Esophagus squamous epithelium (tissue), 5 donors: ENCODE results near the gene ANKRD7. TPM values are rescaled to one million over a fixed set of nuclear protein-coding genes. Genes with fewer than 3 reads are reported as not detected.
A peak's percentile ranks its signal among the peaks of the same experiment; 100 is the strongest.

Experiments used
- DNase-seq: peaks from one replicate; lab custom pipeline; 2025; lab: John Stamatoyannopoulos, UW
- H3K27ac ChIP-seq, 4 donors: fragments of 200-600 bp; sonication (generic); one replicate each; pipeline ENCODE4 v1.5.1; 2016 to 2019; ENCODE audit warnings: mild to moderate bottlenecking in 1 of 4
- H3K27me3 ChIP-seq, 4 donors: fragments of 200-600 bp; sonication (generic); 1 replicate in 3 of 4; 2 replicates in 1 of 4; pipeline versions ENCODE4 v1.5.1 to v1.6.0; 2017 to 2021; ENCODE audit warnings: antibody characterized with exemption in 1 of 4
- H3K36me3 ChIP-seq, 3 donors: fragments of 200-600 bp; sonication (generic); one replicate each; pipeline ENCODE4 v1.5.1; 2016 to 2019
- H3K4me1 ChIP-seq, 3 donors: fragments of 200-600 bp; sonication (generic); one replicate each; pipeline ENCODE4 v1.5.1; 2017 to 2019
- H3K4me3 ChIP-seq, 4 donors: fragments of 200-600 bp; sonication (generic); 1 replicate in 3 of 4; 2 replicates in 1 of 4; pipeline ENCODE4 v1.5.1; 2016 to 2019; ENCODE audit warnings: mild to moderate bottlenecking in 2 of 4, moderate library complexity in 1 of 4
- H3K9me3 ChIP-seq, 3 donors: fragments of 200-600 bp; sonication (generic); one replicate each; pipeline ENCODE4 v1.5.1; 2016 to 2019
- CTCF ChIP-seq, 6 experiments: fragments of 450-650 bp in 4 of 6; fragments of 200-600 bp in 2 of 6; sonication (generic) in 2 of 6; IDR thresholded peaks; one replicate each; pipeline ENCODE4 v1.5.1; 2016 to 2019; ENCODE audit warnings: antibody characterized with exemption in 6 of 6, mild to moderate bottlenecking in 4 of 6, moderate library complexity in 4 of 6
- POLR2A ChIP-seq, 4 donors: fragments of 450-650 bp; IDR thresholded peaks; one replicate each; pipeline ENCODE4 v1.6.1; 2017; ENCODE audit warnings: antibody characterized with exemption in 4 of 4, mild to moderate bottlenecking in 4 of 4, moderate library complexity in 3 of 4
- WGBS, 2 donors: methylation state at CpG; one replicate each; pipeline ENCODE4 v1.1.5; 2018; 5-methylcytosine and 5-hydroxymethylcytosine counted together
- intact Hi-C: fragments of 100-400 bp; cut with DNase I; formaldehyde crosslinking; loops from one replicate; pipeline ENCODE4 v1.15.0; 2022
- total RNA-seq, 4 donors: library from RNA; depleted of rRNA; stranded (reverse); fragments of >200 nt; gene quantifications; one replicate each; pipeline ENCODE4 v1.1.0, GENCODE V29; 2016
- donor health status: DM: yes; HTN: yes; CAD: no.

Gene ANKRD7
- total RNA-seq, 4 donors from 2014 or later, result 0.57 TPM; not detected in 3

- Histone ChIP-seq H3K27me3 (no peaks in the 10 kb centered on the region), H3K27ac (no peak overlapping the region), H3K36me3 (no peaks in the 10 kb centered on the region), H3K4me1 (no peaks in the 10 kb centered on the region), H3K4me3 (no peak overlapping the region), H3K9me3 (no peaks in the 10 kb centered on the region)
- intact Hi-C loops, result no loop called here
- 27 to 32% methylated on average over 2 of the region's 2 CpGs for WGBS, 2 donors
- TF ChIP-seq POLR2A (IDR thresholded peaks at IDR 0.05) (no peak), CTCF (IDR thresholded peaks at IDR 0.05) (no peak)
- DNase-seq, result no peak
Measured at GRCh38 chr7:118245267-118246040, 20.9 kb downstream of the ANKRD7 start.

GRCh38 chr7:118250860-118251494 is 26.5 kb downstream of the ANKRD7 start:
- intact Hi-C loops, result no loop called here
- no peaks in the 10 kb centered on the region for H3K27me3 ChIP-seq
- no peaks in the 10 kb centered on the region for H3K4me1 ChIP-seq
- no peak overlapping the region for H3K4me3 ChIP-seq
- H3K36me3 ChIP-seq, result no peaks in the 10 kb centered on the region
- H3K27ac ChIP-seq, result no peak overlapping the region
- H3K9me3 ChIP-seq, result no peaks in the 10 kb centered on the region
- TF ChIP-seq POLR2A (IDR thresholded peaks at IDR 0.05), result no peak
- peak in 1 of 6 experiments; percentile 8 for TF ChIP-seq CTCF (IDR thresholded peaks at IDR 0.05)
- no peak for DNase-seq
- 78 to 81% methylated on average over 4 of the region's 4 CpGs for WGBS, 2 donors

GRCh38 chr7:118252087-118252486 is 27.6 kb downstream of the ANKRD7 start:
- DNase-seq, result no peak
- TF ChIP-seq POLR2A (IDR thresholded peaks at IDR 0.05) (no peak), CTCF (IDR thresholded peaks at IDR 0.05) (no peak)
- H3K4me1 ChIP-seq, result no peaks in the 10 kb centered on the region
- H3K4me3 ChIP-seq, result no peak overlapping the region
- H3K36me3 ChIP-seq, result no peaks in the 10 kb centered on the region
- no peaks in the 10 kb centered on the region for H3K27me3 ChIP-seq
- H3K27ac ChIP-seq, result no peak overlapping the region
- 71 to 89% methylated on average over 1 of the region's 1 CpG for WGBS, 2 donors
- intact Hi-C loops, result no loop called here
- H3K9me3 ChIP-seq, result no peaks in the 10 kb centered on the region

- Histone ChIP-seq H3K27ac (no peak overlapping the region), H3K36me3 (no peaks in the 10 kb centered on the region), H3K27me3 (no peaks in the 10 kb centered on the region), H3K9me3 (no peaks in the 10 kb centered on the region), H3K4me3 (no peak overlapping the region), H3K4me1 (no peaks in the 10 kb centered on the region)
- no peak for DNase-seq
- TF ChIP-seq POLR2A (IDR thresholded peaks at IDR 0.05), result no peak
- TF ChIP-seq CTCF (IDR thresholded peaks at IDR 0.05), result no peak
- intact Hi-C loops, result no loop called here
- 88 to 92% methylated on average over 2 of the region's 2 CpGs for WGBS, 2 donors
Measured at GRCh38 chr7:118259115-118259514, 34.6 kb downstream of the ANKRD7 start.

GRCh38 chr7:118264836-118265235 is 40.3 kb downstream of the ANKRD7 start:
- DNase-seq, result no peak
- TF ChIP-seq CTCF (IDR thresholded peaks at IDR 0.05), result no peak
- no peak overlapping the region for H3K4me3 ChIP-seq
- H3K27ac ChIP-seq, result no peak overlapping the region
- no peaks in the 10 kb centered on the region for H3K4me1 ChIP-seq
- H3K27me3 ChIP-seq, result no peaks in the 10 kb centered on the region
- intact Hi-C loops, result no loop called here
- no peaks in the 10 kb centered on the region for H3K9me3 ChIP-seq
- no peaks in the 10 kb centered on the region for H3K36me3 ChIP-seq
